GM12878 (cell line): ENCODE results near the gene AMPD3. TPM values are rescaled to one million over a fixed set of nuclear protein-coding genes. Genes with fewer than 3 reads are reported as not detected.

Source experiments
- ATAC-seq: fragments of 200-7000 bp; cut with Tn5 transposase; 3 replicates; pipeline ENCODE4 v1.9.1; 2020; ENCODE audit warnings: mild to moderate bottlenecking, moderate library complexity
- BruUV-seq: library from RNA; stranded (reverse); fragments of 400-500 nt; replicated peaks from 2 replicates; lab custom pipeline; 2021; lab: Mats Ljungman, UMichigan
- CTCF ChIA-PET: fragments of 300-600 bp; sonication (Branson Sonifier 250); formaldehyde crosslinking; extraction: SDS; loops from one replicate; lab custom pipeline; 2021; ENCODE audit warnings: inconsistent platforms; lab: Yijun Ruan, JAX
- POLR2A ChIA-PET: fragments of 350-600 bp; formaldehyde crosslinking; extraction: SDS; loops from one replicate; lab custom pipeline; 2021; ENCODE audit warnings: inconsistent platforms; lab: Charles Lee
- RAD21 ChIA-PET: fragments of 300-600 bp; sonication (Branson Sonifier 250); formaldehyde crosslinking; loops from one replicate; lab custom pipeline; 2023; ENCODE audit warnings: antibody characterized with exemption; ENCODE audit not compliant: unreplicated experiment; lab: Charles Lee
- SMC1A ChIA-PET: fragments of 300-600 bp; sonication (Branson Sonifier 250); formaldehyde crosslinking; loops from one replicate; lab custom pipeline; 2023; ENCODE audit not compliant: unreplicated experiment, uncharacterized antibody; lab: Charles Lee
- DNase-seq: peaks from one replicate; pipeline ENCODE4 v3.0.0-alpha.2; 2011; ENCODE audit warnings: low read depth, low spot score
- FAIRE-seq: peaks from 3 replicates; lab custom pipeline; 2011; peaks lifted over from hg19 to GRCh38; lab: Jason Lieb, UNC
- H2AFZ ChIP-seq: 2 replicates; pipeline ENCODE4 v1.6.0; 2011; ENCODE audit warnings: low read depth, low read length, control low read depth; ENCODE audit not compliant: control insufficient read depth
- H3K27ac ChIP-seq: 2 replicates; pipeline ENCODE4 v1.5.1; 2011; ENCODE audit warnings: control low read depth; ENCODE audit not compliant: control insufficient read depth, insufficient read depth
- H3K27me3 ChIP-seq, 2 experiments: replicated peaks in 1 of 2; 2 replicates each; pipeline versions ENCODE4 v1.6.0 to v1.6.1; 2011; ENCODE audit warnings: low read length in 1 of 2; ENCODE audit not compliant: control insufficient read depth in 2 of 2, insufficient read depth in 2 of 2
- H3K36me3 ChIP-seq, 2 experiments: 2 replicates each; pipeline ENCODE4 v1.5.1; 2011; ENCODE audit warnings: low read length in 1 of 2; ENCODE audit not compliant: control insufficient read depth in 2 of 2, insufficient read depth in 2 of 2
- H3K4me1 ChIP-seq: 2 replicates; pipeline ENCODE4 v1.6.1; 2011; ENCODE audit warnings: mild to moderate bottlenecking, low read length, moderate library complexity, mixed read lengths; ENCODE audit not compliant: control insufficient read depth, insufficient read depth
- H3K4me2 ChIP-seq: 2 replicates; pipeline ENCODE4 v1.6.0; 2011; ENCODE audit warnings: control low read depth; ENCODE audit not compliant: control insufficient read depth, insufficient read depth
- H3K4me3 ChIP-seq: fragments of 200-600 bp; sonication (generic); 2 replicates; pipeline ENCODE4 v1.5.1; 2016
- H3K79me2 ChIP-seq: 2 replicates; pipeline ENCODE4 v1.6.0; 2011; ENCODE audit warnings: low read length; ENCODE audit not compliant: control insufficient read depth, insufficient read depth
- H3K9ac ChIP-seq: 2 replicates; pipeline ENCODE4 v1.8.0; 2011; ENCODE audit warnings: low read length, control low read depth, mixed read lengths; ENCODE audit not compliant: control insufficient read depth, insufficient read depth
- H3K9me3 ChIP-seq: replicated peaks from 3 replicates; pipeline ENCODE4 v1.5.1; 2011; ENCODE audit warnings: mild to moderate bottlenecking, low read length; ENCODE audit not compliant: control insufficient read depth, insufficient read depth
- H4K20me1 ChIP-seq: 2 replicates; pipeline ENCODE4 v1.6.0; 2011; ENCODE audit not compliant: control insufficient read depth, insufficient read depth
- CEBPB ChIP-seq, 2 experiments: fragments of 150-350 bp in 1 of 2; IDR thresholded peaks; 2 replicates each; pipeline ENCODE4 v1.6.1; 2012 to 2014; ENCODE audit warnings: low read depth in 2 of 2, low read length in 2 of 2, borderline replicate concordance in 1 of 2, inconsistent platforms in 1 of 2
- CEBPZ ChIP-seq: fragments of 150-350 bp; IDR thresholded peaks from 2 replicates; pipeline ENCODE4 v1.6.1; 2016; ENCODE audit warnings: low read depth, low read length
- CHD1 ChIP-seq: IDR thresholded peaks from 2 replicates; pipeline ENCODE4 v1.6.1; 2012; ENCODE audit warnings: low read depth, low read length, improper control_type of control experiment
- E2F4 ChIP-seq: IDR thresholded peaks from 2 replicates; pipeline ENCODE4 v1.6.1; 2012; ENCODE audit warnings: low read depth, low read length, improper control_type of control experiment
- EED ChIP-seq: sonication (generic); IDR thresholded peaks from 2 replicates; pipeline ENCODE4 v1.6.1; 2016; ENCODE audit warnings: antibody characterized with exemption, low read depth
- FOXK2 ChIP-seq: fragments of 450-650 bp; IDR thresholded peaks from 2 replicates; pipeline ENCODE4 v1.6.1; 2017; ENCODE audit warnings: mild to moderate bottlenecking, moderate library complexity
- HDAC6 ChIP-seq: fragments of 200-600 bp; sonication (generic); IDR thresholded peaks from one replicate; pipeline ENCODE4 v1.8.0; 2017; ENCODE audit warnings: antibody characterized with exemption; ENCODE audit not compliant: unreplicated experiment
- HDGF ChIP-seq: fragments of 450-650 bp; IDR thresholded peaks from 2 replicates; pipeline ENCODE4 v1.6.1; 2016; ENCODE audit warnings: antibody characterized with exemption
- MEF2A ChIP-seq: IDR thresholded peaks from 2 replicates; pipeline ENCODE4 v1.6.1; 2011; ENCODE audit warnings: low read depth, mild to moderate bottlenecking, low read length, moderate library complexity; ENCODE audit not compliant: insufficient read depth
- NR2C2 ChIP-seq: IDR thresholded peaks from 2 replicates; pipeline ENCODE4 v1.6.1; 2011; ENCODE audit warnings: borderline replicate concordance, low read depth; ENCODE audit not compliant: control insufficient read depth, insufficient read length
- PAX5 ChIP-seq: IDR thresholded peaks from 2 replicates; pipeline ENCODE4 v1.6.1; 2011; ENCODE audit warnings: low read depth, low read length, borderline replicate concordance
- PBX3 ChIP-seq: IDR thresholded peaks from 2 replicates; pipeline ENCODE4 v1.6.1; 2011; ENCODE audit warnings: mild to moderate bottlenecking, low read depth, low read length, moderate library complexity; ENCODE audit not compliant: insufficient replicate concordance
- POU2F2 ChIP-seq: IDR thresholded peaks from 3 replicates; pipeline ENCODE4 v1.6.1; 2011; ENCODE audit warnings: low read depth, mild to moderate bottlenecking, low read length, borderline replicate concordance
- TAF1 ChIP-seq: IDR thresholded peaks from 2 replicates; pipeline ENCODE4 v1.6.1; 2011; ENCODE audit warnings: mild to moderate bottlenecking, low read depth, low read length, borderline replicate concordance
- ZNF217 ChIP-seq: fragments of 450-650 bp; IDR thresholded peaks from 2 replicates; pipeline ENCODE4 v1.6.1; 2017; ENCODE audit warnings: antibody characterized with exemption, mild to moderate bottlenecking
- WGBS: methylation state at CpG from one replicate; pipeline ENCODE4 v1.1.6; 2016; ENCODE audit warnings: low lambda C conversion rate; ENCODE audit not compliant: insufficient replicate concordance, insufficient coverage; ENCODE audit errors: missing lambda C conversion rate; 5-methylcytosine and 5-hydroxymethylcytosine counted together
- in situ Hi-C: fragments of 300-500 bp; cut with MboI; formaldehyde crosslinking; loops from 9 replicates; pipeline ENCODE4 v1.14.3; 2018; ENCODE audit warnings: mixed read lengths
- intact Hi-C: fragments of 100-400 bp; cut with micrococcal nuclease; formaldehyde crosslinking; loops from one replicate; pipeline ENCODE4 v1.14.2; 2022; ENCODE audit not compliant: unreplicated experiment
- polyA plus RNA-seq, 11 experiments: library from polyadenylated mRNA; depleted of rRNA in 4 of 11; unstranded in 6 of 11; stranded (reverse) in 5 of 11; fragments of >200 nt; fragmentation: Nextera tagmentation in 4 of 11; fragmentation: Illumina TruSeq in 1 of 11; extraction: Ambion mirVana in 4 of 11; extraction: Trizol in 1 of 11; gene quantifications; 1 replicate in 1 of 11; 2 replicates in 10 of 11; pipeline versions ENCODE4 v1.2.1 to v1.2.3, GENCODE V29; 2011 to 2016; ENCODE audit warnings: inconsistent platforms in 2 of 11, missing spikeins in 2 of 11, low read depth in 1 of 11
- total RNA-seq, 4 experiments: library from RNA; depleted of rRNA in 3 of 4; stranded (reverse); fragments of >200 nt in 3 of 4; fragmentation: Illumina TruSeq in 1 of 4; extraction: Trizol in 1 of 4; gene quantifications; 2 replicates each; pipeline versions ENCODE4 v1.2.1 to v1.2.3, GENCODE V29; 2013 to 2021

The AMPD3 gene
- total and polyA plus RNA-seq, 10 of the 15 experiments (the other 5 are each of a cell fraction or from before 2014, with no cell fraction given), result 5.6 to 28.6 (median 15.9) TPM

- DNase-seq, result no peak
- ChIA-PET SMC1A (no interaction called here), RAD21 (no interaction called here), CTCF (no interaction called here), POLR2A (no interaction called here)
- no peak for ATAC-seq
- intact Hi-C loops (no loop called here), in situ Hi-C loops (no loop called here)
- Histone ChIP-seq H3K4me3 (no peak overlapping the region), H3K79me2 (no peaks in the 10 kb centered on the region), H3K36me3 (peaks cover 0 to 3% of the 10 kb centered on the region in 2 experiments; a peak in 3 of 4 replicates), H3K27me3 (no peaks in the 10 kb centered on the region), H3K4me1 (peaks cover 14% of the 10 kb centered on the region), H3K9ac (no peak overlapping the region), H3K9me3 (no peaks in the 10 kb centered on the region; the same call in 2 of the 3 replicates), H3K4me2 (no peak overlapping the region), H2AFZ (no peak overlapping the region), H3K27ac (no peak overlapping the region), H4K20me1 (no peaks in the 10 kb centered on the region)
- BruUV-seq, result no TSS peak
- TF ChIP-seq FOXK2, result no peak
- no peak for TF ChIP-seq EED
- TF ChIP-seq NR2C2, result no peak
- no peak for TF ChIP-seq ZNF217
- no peak for TF ChIP-seq PAX5
- no peak for TF ChIP-seq TAF1
- no peak for TF ChIP-seq CEBPB (IDR thresholded peaks at IDR 0.05; ENCODE audit: borderline replicate concordance in 1 of 2, low read depth in 2 of 2, low read length in 2 of 2)
- no peak for TF ChIP-seq CEBPZ
- TF ChIP-seq MEF2A, result no peak
- TF ChIP-seq POU2F2, result no peak
- no peak for TF ChIP-seq HDAC6
- no peak for TF ChIP-seq E2F4
- TF ChIP-seq HDGF, result no peak
- TF ChIP-seq CHD1, result no peak
- no peak for TF ChIP-seq PBX3
- no peak for FAIRE-seq
- WGBS, result 59% methylated on average over 1 of the region's 2 CpGs
These were observed 30.6 kb downstream of the AMPD3 start for GRCh38 chr11:10485646-10486045.
